Kidney epithelial cell (primary cell): ENCODE data around the gene IL4I1. TPM values are rescaled to one million over a fixed set of nuclear protein-coding genes. Genes with fewer than 3 reads are reported as not detected.

Experiments
- DNase-seq: peaks from one replicate; pipeline ENCODE4 v3.0.0-alpha.2; 2010; ENCODE audit warnings: low read depth
- H3K27me3 ChIP-seq: 2 replicates; pipeline ENCODE4 v1.6.0; 2011; ENCODE audit warnings: low read length; ENCODE audit not compliant: control insufficient read depth, insufficient read depth
- H3K36me3 ChIP-seq: 2 replicates; pipeline ENCODE4 v1.5.1; 2011; ENCODE audit warnings: low read length; ENCODE audit not compliant: control insufficient read depth, insufficient read depth
- H3K4me3 ChIP-seq: 2 replicates; pipeline ENCODE4 v1.5.1; 2011; ENCODE audit warnings: low read depth, mild to moderate bottlenecking, control low read depth, low read length
- total RNA-seq: library from RNA; depleted of rRNA; stranded (reverse); fragments of >200 nt; gene quantifications from 2 replicates; pipeline ENCODE4 v1.2.3, GENCODE V29; 2015
- TF ChIP-seq, protein P1 (sequence below): IDR thresholded peaks from 2 replicates; pipeline ENCODE4 v1.5.1; 2011; ENCODE audit warnings: mild to moderate bottlenecking, moderate library complexity, low read length, control low read depth, inconsistent platforms; ENCODE audit not compliant: insufficient read depth, poor library complexity, severe bottlenecking

The IL4I1 gene
- total RNA-seq, 1 donor from 2014 or later: 8.2 TPM

DNA sequence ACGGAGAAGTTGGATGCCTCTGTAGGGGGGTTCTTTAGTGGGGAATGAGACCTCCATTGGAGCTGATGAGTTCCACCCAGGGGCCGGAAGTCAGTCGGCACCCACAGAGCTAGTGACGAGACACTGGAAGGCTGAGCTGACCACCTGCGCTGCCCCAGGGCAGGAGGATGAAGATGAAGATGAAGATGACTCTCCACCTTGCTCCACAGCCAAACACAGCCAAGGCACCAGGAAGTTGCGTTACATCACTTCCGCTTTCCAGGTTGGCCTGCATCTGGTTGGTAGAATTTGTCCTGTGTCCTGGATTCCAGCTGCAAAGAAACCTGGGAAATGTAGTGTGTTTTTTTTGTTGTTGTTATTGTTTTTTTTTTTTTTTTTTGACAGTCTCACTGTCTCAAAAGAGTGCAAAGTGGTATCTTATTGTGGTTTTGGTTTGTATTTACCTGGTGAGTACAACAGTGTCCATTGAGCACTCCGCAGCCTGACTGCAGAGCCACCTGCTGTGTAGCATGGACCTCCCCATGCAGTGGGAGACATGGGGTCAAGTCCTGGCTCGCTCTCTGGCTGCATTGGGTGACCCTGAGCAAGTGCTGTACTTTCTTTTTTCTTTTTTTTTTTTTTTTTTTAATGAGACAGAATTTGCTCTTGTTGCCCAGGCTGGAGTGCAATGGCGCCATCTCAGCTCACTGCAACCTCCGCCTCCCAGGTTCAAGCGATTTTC is 17.3 kb downstream of the IL4I1 start:
- H3K27me3 ChIP-seq: no peaks in the 10 kb centered on the region
- TF ChIP-seq, protein P1, sequence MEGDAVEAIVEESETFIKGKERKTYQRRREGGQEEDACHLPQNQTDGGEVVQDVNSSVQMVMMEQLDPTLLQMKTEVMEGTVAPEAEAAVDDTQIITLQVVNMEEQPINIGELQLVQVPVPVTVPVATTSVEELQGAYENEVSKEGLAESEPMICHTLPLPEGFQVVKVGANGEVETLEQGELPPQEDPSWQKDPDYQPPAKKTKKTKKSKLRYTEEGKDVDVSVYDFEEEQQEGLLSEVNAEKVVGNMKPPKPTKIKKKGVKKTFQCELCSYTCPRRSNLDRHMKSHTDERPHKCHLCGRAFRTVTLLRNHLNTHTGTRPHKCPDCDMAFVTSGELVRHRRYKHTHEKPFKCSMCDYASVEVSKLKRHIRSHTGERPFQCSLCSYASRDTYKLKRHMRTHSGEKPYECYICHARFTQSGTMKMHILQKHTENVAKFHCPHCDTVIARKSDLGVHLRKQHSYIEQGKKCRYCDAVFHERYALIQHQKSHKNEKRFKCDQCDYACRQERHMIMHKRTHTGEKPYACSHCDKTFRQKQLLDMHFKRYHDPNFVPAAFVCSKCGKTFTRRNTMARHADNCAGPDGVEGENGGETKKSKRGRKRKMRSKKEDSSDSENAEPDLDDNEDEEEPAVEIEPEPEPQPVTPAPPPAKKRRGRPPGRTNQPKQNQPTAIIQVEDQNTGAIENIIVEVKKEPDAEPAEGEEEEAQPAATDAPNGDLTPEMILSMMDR: no peak
- no peak for DNase-seq
- H3K4me3 ChIP-seq: no peak overlapping the region
- H3K36me3 ChIP-seq: peaks cover 9% of the 10 kb centered on the region

DNA sequence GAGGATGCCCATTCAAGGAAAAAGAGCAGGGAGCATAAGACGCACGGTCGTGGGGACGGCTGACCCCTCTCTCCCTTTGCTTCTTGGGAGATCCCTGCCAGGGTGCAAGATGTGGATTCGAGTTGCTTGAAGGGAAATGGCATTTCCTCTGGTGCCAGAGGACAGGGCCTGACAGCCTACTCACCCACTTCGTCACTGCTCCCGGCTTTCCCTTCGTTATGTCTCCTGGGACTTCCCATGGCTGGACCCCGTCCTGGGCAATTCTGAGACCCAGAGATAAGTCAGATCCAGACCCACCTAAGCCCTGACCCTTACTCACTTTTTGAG is 18.0 kb downstream of the IL4I1 start:
- DNase-seq: no peak

DNA sequence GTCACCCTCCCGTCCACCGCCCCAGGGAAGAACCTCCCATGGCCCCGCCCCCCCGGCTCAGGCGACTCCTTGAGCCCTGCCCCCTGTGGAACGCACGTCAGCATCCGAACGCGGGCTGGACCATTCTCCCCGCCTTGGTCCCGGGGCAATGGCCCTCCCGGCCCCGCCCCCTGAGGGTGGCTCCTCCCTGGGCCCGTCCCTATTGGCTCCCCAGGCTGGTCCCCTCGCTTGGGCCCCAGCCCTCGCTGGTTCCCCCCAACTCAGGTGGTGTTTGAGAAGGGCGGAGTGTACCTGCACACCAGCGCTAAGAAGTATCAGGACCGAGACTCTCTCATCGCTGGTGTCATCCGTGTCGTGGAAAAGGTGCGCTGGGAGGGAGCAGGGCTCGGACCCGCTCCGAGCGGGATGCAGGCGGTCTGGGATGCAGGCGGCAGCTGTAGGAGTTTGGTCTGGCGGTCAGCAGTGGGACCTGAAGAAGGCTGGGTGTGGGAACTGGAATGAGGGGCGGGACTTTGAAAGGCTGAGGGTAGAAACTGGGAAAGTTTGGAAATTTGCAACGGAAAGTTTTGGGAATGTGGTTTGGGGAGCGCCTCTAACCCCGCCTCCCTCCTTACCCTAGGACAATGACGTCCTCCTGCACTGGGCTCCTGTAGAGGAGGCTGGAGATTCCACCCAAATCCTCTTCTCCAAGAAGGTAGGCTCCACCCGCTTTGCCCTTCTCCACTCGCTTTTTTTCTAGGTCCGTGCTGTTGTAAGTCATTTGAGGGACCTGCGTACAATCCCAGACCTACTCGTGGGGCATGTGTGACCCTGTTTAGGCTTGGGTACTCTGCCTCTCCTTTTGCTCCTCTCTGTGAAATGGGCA is 18.6 kb downstream of the IL4I1 start:
- TF ChIP-seq, protein P1: no peak
- Histone ChIP-seq H3K27me3 (no peaks in the 10 kb centered on the region), H3K4me3 (peak overlapping the region; percentile 81), H3K36me3 (peaks cover 6% of the 10 kb centered on the region)
- no peak for DNase-seq

More for the DNA sequence above, 18.0 kb downstream of the IL4I1 start:
- TF ChIP-seq, protein P1: no peak
- Histone ChIP-seq H3K4me3 (no peak overlapping the region), H3K27me3 (no peaks in the 10 kb centered on the region), H3K36me3 (peaks cover 7% of the 10 kb centered on the region)

DNA sequence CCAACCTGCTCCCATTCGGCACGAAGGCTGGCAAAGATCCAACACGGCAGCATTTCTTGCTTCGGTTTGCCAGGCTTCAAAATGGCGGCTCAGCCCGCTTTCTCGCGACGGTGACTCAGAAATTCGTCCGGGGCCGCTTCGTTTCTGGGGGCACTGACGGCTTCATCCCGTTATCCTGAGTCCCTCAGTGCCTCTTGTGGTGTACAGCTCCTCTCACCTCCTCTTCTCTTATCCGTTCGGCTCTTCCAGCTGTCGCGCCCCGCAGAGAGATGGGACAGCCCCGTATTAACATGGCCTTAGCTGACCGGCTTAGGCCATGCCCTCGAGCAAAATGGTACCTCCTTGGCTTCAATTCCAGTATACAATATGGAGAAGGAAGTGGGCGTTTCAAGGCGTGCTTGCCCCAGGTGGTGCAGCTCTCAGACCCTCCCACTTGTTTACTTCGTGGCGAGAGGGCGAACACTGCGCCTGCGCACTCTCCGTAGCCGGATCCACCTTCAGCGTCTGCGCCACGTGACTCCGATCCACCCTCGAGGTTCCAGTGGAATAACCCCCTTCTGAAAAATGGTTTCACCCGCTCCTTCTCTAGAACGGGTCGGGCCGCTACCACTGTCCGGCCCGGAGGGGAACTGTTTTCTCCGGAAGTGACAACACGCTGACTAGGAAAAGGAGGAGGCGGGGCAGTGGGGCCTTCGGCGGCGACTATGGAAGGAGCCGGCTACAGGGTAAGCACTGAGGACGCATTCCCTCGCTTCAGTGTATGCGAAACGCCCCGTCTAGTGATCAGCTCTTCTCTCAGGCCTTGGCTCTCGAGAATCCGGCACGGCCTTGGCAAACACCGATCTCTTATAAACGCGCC is 19.4 kb downstream of the IL4I1 start, which contains the start of the genes AKT1S1 and TBC1D17:
AKT1S1 (minus strand) TSS at position 336 of the 859 bp plus-strand sequence. CDS start 4,060 bp downstream, outside the sequence.
TBC1D17 (plus strand) TSS at position 683 of the 859 bp plus-strand sequence; CDS start at position 705, 22 bp downstream.
- no peaks in the 10 kb centered on the region for H3K27me3 ChIP-seq
- TF ChIP-seq, protein P1: no peak
- DNase-seq: peak; percentile 98
- H3K4me3 ChIP-seq: peak within 1 kb of the TSS; percentile 98
- peaks cover 2% of the 10 kb centered on the region for H3K36me3 ChIP-seq

DNA sequence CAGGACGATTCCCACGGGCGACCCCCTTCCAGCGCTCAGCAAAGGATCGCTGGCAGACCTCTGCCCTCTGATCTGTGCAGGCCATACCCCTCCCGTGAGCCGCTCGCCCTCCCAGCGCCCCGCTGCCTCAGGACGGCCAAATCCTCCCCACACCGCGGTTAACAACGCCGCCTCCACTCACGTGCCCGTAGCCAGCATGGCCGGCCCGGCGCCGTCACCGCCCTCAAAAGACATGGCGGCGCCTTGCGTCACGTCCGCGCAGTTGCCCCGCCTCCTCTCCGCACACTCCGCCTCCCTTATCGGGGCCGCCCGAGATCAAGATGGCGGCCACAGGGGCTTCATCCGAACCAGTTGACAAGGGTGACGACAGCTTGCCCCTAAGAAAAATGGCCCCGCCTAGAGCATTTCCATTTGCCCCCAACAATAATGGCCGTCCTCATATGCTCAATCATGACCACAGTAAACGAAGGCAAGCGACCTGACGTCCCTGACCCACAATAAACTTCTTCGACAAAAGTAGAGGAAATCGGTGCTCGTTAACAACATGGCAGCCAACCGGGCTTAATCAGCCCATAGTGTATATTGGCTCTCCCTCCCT is 20.2 kb downstream of the IL4I1 start:
- TF ChIP-seq, protein P1: no peak
- no peaks in the 10 kb centered on the region for H3K36me3 ChIP-seq

More for the DNA sequence above, 20.2 kb downstream of the IL4I1 start:
- no peak for DNase-seq
- no peaks in the 10 kb centered on the region for H3K27me3 ChIP-seq
- peak overlapping the region; percentile 98 for H3K4me3 ChIP-seq
